ENCODE measurements around the gene FHIP1A.

FHIP1A gene

DNA sequence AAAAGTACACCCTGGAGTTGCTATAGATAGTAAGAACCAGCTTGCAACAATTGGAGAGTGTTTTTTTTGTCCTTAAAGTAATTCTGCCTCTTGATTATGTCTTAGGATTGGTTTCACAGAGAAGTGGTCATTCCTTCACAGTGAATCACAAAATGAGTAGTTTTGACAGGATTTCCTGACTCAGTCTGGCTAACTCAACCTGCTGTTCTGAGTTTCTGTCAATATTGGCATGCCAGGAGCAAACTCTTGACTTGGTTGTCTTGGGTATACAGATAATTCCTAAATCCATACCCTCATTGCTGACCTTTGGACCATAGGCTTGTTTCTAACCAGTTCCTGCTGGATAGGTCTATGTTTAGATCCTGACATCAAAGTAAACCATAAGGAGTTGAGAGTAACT lies 9.4 kb downstream of the FHIP1A start:
- DNase-seq, result no peak

DNA sequence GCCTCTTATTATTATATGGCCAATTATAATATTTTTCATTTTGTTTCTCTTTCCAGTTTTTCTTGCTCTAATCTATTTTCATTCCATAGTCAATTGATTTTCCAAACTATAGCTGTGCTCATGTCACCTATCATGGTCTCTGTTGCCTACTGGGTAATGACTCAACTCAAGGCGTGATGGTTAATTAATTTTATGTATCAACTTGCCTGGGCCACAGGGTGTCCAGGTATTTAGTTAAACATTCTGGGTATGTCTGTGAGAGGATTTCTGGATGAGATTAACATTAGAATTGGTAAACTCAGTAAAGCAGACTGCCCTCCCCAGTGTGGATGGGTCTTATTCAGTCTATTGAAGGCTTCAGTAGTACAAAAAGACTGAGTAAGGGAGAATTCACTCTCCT lies 9.9 kb downstream of the FHIP1A start:
- DNase-seq, result no peak

GRCh38 chr4:151420250-151420807 lies 11.4 kb downstream of the FHIP1A start:
- no peak for DNase-seq

- DNase-seq, result no peak
Measured at GRCh38 chr4:151422854-151423253, 13.9 kb downstream of the FHIP1A start.

DNA sequence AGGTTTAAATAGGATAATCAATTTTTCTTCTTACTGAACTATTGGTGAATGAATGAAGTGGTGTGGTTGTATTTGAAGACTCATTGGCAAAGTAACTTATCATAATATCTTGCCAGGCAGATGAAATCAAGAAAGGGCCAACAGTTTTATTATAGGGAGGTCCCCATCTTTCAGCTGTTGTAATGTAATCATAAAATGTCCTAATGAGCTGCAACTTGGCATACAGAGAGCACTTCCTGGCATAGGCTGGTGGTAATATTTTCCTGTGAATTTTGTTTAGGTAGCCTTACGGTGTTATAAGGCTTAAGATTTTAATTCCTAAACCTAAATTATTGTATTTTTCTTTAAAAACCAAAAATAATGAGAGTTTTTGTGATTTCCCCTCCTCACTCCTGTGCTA lies 17.5 kb downstream of the FHIP1A start:
- no peak for DNase-seq

DNA sequence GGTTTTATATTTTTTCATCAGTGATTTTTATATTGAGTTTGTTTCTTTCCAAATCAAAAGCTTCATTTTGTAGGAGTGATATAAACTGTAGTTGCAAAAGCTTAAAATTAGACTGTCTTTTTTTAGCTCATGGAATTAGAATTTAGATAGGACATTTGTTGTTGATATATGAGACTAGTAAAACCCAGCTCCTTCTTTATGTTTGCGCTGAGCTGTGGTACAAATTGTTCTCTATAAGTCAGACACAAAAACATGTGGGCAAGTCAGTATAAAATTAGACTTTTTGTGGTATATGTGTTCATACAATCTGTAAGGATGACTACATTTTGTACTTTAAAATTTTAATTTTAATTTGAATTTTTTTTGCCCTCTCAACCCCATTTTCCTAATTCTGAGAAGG lies 18.3 kb downstream of the FHIP1A start:
- no peak for DNase-seq

DNA sequence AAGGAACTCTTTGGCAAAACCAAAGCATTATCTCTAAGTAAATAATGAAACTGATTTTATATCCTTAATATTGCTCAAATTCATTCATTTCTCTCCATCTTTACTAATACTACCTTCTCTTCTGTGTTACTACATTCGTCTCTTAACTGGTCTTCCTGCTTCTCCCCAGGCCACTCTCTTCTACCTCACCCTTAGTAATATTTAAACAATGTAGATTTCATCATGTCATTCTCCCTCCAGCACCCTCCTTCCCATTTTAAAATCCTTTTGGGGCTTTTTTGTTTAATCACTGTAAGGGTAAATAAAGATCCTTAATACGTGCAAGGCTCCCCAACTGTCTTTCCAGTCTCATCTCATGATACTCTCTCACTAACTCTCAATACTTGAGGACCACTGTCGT lies 19.4 kb downstream of the FHIP1A start:
- no peak for DNase-seq

GRCh38 chr4:151429957-151430570 lies 21.1 kb downstream of the FHIP1A start:
- no peak for DNase-seq

- no peak for DNase-seq
Measured at GRCh38 chr4:151430740-151431457, 21.9 kb downstream of the FHIP1A start.

DNA sequence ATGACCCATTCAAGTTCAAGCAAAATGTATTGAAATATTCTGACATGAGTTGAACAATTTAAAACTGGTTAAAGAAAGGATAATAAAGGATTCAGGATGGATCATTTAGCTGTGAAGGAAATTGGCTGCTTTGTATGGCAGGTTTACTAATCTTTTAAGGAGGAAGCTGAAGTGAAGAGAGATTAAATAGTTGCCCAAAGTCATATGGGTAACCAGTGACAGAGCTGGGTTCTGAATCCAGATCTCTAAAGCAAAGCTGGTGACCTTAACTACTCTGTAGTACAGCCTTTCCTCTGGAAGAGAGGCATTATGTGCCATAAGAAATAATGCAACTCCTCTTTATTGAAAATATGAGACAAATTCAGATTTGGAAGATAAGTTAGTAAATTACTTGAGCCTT lies 22.8 kb downstream of the FHIP1A start:
- no peak for DNase-seq

DNA sequence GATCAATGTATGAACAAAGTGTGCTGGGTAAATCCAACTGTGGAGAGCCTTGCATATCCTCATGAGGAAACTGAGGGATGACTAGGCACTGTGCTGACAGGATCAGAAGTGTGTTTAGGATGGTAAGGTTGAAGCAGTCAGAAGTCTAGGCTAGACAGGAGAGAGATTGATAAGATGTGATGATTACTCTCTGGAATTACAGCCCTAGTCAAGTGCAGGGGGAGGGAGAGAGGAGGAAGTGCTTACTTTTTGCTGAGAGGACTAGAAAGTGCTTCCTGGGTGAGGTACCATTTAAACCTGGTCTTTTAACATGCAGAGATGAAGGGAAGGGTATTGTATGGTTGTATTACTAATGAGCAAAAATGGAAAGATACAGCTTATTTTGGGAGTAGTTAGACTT lies 23.7 kb downstream of the FHIP1A start:
- DNase-seq, result no peak

GRCh38 chr4:151434183-151434860 lies 25.3 kb downstream of the FHIP1A start:
- DNase-seq, result no peak

- DNase-seq, result no peak
Measured at GRCh38 chr4:151436093-151436518, 27.1 kb downstream of the FHIP1A start.

GRCh38 chr4:151437505-151437904 lies 28.5 kb downstream of the FHIP1A start:
- no peak for DNase-seq

GRCh38 chr4:151438154-151438553 lies 29.2 kb downstream of the FHIP1A start:
- no peak for DNase-seq

- DNase-seq, result no peak
Measured at GRCh38 chr4:151439320-151439719, 30.3 kb downstream of the FHIP1A start.

- no peak for DNase-seq
Measured at GRCh38 chr4:151442002-151442401, 33.0 kb downstream of the FHIP1A start.

DNA sequence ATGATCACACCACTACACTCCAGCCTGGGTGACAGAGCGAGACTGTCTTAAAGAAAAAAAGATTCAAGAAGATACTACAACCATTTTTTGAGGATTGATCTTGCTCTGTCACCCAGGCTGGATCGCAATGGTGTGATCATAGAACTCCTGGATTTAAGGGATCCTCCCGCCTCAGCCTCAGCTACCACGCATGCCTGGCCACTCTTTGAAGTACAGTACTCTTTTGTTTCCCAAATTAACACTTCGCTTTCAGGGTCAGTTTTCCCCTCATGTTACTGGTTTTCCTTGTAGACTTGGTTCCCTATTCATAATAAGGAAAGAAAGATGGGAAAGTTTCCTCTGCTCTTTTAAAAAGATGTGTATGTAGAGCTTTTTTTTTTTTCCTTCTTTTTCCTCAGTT lies 34.3 kb downstream of the FHIP1A start:
- no peak for DNase-seq

DNA sequence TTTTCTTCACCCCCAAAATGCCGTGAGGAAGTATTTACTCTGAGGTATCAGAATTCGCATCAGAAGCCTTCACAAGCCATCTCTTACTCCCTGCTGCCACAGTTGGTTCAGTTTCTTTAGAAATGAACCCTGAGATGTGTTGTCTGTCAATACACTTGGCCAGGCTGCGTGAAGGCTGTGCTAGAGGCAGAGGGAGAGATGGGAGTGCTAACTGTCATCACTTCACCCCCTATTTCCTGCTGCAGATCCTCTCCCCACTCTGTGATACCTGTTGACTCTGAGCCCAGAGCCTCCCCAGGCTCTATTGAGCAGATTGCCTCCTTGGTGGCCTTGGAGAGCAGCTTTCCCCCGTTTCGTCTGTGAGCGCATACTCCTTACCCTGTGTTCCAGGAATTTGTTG lies 34.8 kb downstream of the FHIP1A start:
- no peak for DNase-seq

DNA sequence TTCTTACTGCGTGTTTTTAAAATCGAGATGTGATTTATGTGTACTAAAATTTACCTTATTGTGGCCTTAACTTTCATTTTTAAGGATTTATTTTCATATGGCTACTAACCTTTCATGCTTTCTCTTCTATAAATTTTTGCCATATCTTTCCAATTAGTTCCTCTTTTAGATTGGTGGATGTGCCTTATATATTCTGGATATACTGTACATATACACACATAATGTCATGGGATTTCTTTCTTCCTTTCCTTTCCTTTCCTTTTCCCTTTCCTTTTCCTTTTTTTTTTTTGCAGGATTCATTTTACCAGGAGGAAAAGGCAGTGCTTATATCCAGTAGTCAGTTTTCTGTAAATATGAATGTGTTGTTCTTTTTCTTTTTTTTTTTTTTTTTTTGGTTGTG lies 37.2 kb downstream of the FHIP1A start:
- no peak for DNase-seq

GRCh38 chr4:151454513-151454912 lies 45.5 kb downstream of the FHIP1A start:
- no peak for DNase-seq

DNA sequence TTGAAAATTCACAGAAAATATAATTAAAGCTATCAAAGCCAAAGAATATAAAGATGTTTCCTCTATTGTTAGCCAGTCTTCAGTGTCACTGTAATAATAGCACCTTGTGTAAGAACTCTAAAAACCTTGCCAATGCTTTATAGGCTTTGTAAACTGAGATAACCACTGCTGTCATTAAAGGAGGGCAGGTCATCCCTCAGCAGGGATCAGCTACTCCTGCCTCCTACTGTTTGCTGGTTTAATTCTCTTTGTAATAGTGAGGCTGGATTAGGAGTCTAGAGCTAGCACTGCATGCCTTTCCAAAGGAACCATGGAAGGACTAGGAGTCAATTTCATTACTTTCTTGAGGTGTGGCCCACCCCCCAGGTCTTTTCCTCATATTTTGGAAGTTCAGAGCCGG lies 46.2 kb downstream of the FHIP1A start:
- DNase-seq, result no peak

DNA sequence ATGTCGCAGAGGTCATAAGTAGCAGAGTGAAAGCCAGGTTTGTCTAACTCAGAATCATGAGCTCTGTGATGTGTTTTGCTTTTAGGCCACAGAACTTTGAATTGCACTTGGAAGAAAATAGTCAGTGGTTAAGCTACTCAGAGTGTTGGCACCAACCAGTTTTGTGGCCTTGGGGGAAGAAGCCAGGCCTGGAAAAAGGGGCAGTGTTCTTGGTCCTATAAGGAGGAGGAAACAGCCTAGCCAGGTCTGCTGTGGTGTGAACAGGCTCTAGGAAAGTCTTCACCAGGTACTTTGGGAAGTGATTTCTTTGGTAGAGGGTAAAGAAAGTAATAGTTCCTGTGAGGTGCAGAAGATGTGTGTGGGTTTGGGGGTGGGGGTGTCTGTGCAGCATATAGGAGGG lies 49.2 kb downstream of the FHIP1A start:
- DNase-seq, result no peak
